H1 (cell line): ENCODE results near the gene TADA3. TPM values are rescaled to one million over a fixed set of nuclear protein-coding genes. Genes with fewer than 3 reads are reported as not detected.

Source experiments
- TBP ChIP-seq: IDR thresholded peaks from 2 replicates; pipeline ENCODE4 v1.6.1; 2011; ENCODE audit warnings: low read depth, low read length, improper control_type of control experiment
- polyA plus RNA-seq, 7 experiments: library from polyadenylated mRNA; depleted of rRNA in 3 of 7; stranded (reverse) in 5 of 7; unstranded in 2 of 7; fragments of >200 nt in 5 of 7; fragments of 200-250 nt in 2 of 7; gene quantifications; 1 replicate in 5 of 7; 2 replicates in 1 of 7; 4 replicates in 1 of 7; pipeline versions ENCODE4 v1.2.1 to v1.2.3, GENCODE V29; 2011 to 2013; ENCODE audit warnings: missing spikeins in 2 of 7, mixed read lengths in 2 of 7
- total RNA-seq: library from RNA; stranded (reverse); fragmentation: NEBNext Ultra II Directional; extraction: Animal tissue kit (Norgen Biotek cat#: 25700); gene quantifications from 2 replicates; pipeline ENCODE4 v1.2.1, GENCODE V29; 2021
- TF ChIP-seq, protein P1 (sequence below): fragments of 300-600 bp; sonication (generic); IDR thresholded peaks from 2 replicates; pipeline ENCODE4 v1.7.1; 2012; ENCODE audit warnings: low read length, moderate library complexity, mild to moderate bottlenecking, inconsistent platforms; ENCODE audit not compliant: insufficient replicate concordance

The TADA3 gene
- total and polyA plus RNA-seq, 2 of the 8 experiments (the other 6 are each of a cell fraction or from before 2014, with no cell fraction given) = 43.4 to 50.3 TPM

DNA sequence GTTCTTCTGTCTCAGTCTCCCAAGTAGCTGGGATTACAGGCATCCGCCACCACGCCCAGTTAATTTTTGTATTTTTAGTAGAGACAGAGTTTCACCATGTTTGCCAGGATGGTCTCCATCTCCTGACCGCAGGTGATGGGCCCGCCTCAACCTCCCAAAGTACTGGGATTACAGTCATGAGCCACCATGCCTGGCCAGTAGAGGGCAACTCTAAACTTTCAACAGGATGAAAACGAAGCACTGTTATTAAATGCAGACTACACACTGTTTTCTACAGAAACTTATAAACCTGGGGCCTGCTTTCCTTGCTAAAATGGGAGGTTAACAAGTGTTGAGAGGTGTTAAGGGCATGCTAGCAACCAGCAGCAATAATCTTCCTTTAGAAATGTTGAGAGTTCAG is 8.3 kb upstream of the TADA3 start (continued):
- TF ChIP-seq, protein P1, sequence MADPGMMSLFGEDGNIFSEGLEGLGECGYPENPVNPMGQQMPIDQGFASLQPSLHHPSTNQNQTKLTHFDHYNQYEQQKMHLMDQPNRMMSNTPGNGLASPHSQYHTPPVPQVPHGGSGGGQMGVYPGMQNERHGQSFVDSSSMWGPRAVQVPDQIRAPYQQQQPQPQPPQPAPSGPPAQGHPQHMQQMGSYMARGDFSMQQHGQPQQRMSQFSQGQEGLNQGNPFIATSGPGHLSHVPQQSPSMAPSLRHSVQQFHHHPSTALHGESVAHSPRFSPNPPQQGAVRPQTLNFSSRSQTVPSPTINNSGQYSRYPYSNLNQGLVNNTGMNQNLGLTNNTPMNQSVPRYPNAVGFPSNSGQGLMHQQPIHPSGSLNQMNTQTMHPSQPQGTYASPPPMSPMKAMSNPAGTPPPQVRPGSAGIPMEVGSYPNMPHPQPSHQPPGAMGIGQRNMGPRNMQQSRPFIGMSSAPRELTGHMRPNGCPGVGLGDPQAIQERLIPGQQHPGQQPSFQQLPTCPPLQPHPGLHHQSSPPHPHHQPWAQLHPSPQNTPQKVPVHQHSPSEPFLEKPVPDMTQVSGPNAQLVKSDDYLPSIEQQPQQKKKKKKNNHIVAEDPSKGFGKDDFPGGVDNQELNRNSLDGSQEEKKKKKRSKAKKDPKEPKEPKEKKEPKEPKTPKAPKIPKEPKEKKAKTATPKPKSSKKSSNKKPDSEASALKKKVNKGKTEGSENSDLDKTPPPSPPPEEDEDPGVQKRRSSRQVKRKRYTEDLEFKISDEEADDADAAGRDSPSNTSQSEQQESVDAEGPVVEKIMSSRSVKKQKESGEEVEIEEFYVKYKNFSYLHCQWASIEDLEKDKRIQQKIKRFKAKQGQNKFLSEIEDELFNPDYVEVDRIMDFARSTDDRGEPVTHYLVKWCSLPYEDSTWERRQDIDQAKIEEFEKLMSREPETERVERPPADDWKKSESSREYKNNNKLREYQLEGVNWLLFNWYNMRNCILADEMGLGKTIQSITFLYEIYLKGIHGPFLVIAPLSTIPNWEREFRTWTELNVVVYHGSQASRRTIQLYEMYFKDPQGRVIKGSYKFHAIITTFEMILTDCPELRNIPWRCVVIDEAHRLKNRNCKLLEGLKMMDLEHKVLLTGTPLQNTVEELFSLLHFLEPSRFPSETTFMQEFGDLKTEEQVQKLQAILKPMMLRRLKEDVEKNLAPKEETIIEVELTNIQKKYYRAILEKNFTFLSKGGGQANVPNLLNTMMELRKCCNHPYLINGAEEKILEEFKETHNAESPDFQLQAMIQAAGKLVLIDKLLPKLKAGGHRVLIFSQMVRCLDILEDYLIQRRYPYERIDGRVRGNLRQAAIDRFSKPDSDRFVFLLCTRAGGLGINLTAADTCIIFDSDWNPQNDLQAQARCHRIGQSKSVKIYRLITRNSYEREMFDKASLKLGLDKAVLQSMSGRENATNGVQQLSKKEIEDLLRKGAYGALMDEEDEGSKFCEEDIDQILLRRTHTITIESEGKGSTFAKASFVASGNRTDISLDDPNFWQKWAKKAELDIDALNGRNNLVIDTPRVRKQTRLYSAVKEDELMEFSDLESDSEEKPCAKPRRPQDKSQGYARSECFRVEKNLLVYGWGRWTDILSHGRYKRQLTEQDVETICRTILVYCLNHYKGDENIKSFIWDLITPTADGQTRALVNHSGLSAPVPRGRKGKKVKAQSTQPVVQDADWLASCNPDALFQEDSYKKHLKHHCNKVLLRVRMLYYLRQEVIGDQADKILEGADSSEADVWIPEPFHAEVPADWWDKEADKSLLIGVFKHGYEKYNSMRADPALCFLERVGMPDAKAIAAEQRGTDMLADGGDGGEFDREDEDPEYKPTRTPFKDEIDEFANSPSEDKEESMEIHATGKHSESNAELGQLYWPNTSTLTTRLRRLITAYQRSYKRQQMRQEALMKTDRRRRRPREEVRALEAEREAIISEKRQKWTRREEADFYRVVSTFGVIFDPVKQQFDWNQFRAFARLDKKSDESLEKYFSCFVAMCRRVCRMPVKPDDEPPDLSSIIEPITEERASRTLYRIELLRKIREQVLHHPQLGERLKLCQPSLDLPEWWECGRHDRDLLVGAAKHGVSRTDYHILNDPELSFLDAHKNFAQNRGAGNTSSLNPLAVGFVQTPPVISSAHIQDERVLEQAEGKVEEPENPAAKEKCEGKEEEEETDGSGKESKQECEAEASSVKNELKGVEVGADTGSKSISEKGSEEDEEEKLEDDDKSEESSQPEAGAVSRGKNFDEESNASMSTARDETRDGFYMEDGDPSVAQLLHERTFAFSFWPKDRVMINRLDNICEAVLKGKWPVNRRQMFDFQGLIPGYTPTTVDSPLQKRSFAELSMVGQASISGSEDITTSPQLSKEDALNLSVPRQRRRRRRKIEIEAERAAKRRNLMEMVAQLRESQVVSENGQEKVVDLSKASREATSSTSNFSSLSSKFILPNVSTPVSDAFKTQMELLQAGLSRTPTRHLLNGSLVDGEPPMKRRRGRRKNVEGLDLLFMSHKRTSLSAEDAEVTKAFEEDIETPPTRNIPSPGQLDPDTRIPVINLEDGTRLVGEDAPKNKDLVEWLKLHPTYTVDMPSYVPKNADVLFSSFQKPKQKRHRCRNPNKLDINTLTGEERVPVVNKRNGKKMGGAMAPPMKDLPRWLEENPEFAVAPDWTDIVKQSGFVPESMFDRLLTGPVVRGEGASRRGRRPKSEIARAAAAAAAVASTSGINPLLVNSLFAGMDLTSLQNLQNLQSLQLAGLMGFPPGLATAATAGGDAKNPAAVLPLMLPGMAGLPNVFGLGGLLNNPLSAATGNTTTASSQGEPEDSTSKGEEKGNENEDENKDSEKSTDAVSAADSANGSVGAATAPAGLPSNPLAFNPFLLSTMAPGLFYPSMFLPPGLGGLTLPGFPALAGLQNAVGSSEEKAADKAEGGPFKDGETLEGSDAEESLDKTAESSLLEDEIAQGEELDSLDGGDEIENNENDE = no peak
- no peak for TF ChIP-seq TBP
